Stomach (tissue), 9 donors: ENCODE measurements around the gene MMP25. TPM values are rescaled to one million over a fixed set of nuclear protein-coding genes. Genes with fewer than 3 reads are reported as not detected.

Source experiments
- DNase-seq, 2 donors: peaks; one replicate each; pipeline versions ENCODE4 v3.0.0 to v3.0.0-alpha.2; 2013 to 2019
- H3K27ac ChIP-seq, 5 donors: fragments of 200-600 bp in 4 of 5; sonication (generic) in 4 of 5; one replicate each; pipeline ENCODE4 v1.5.1; 2013 to 2019; ENCODE audit warnings: mild to moderate bottlenecking in 1 of 5, moderate library complexity in 1 of 5
- H3K27me3 ChIP-seq, 3 donors: fragments of 200-600 bp; sonication (generic); one replicate each; pipeline ENCODE4 v1.5.1; 2017 to 2019; ENCODE audit warnings: mixed run types in 1 of 3
- H3K36me3 ChIP-seq, 4 donors: fragments of 200-600 bp; sonication (generic); 1 replicate in 3 of 4; 2 replicates in 1 of 4; pipeline ENCODE4 v1.5.1; 2016 to 2019
- H3K4me1 ChIP-seq, 4 donors: fragments of 200-600 bp; sonication (generic); one replicate each; pipeline ENCODE4 v1.5.1; 2016 to 2019
- H3K4me3 ChIP-seq, 4 donors: fragments of 200-600 bp; sonication (generic) in 3 of 4; one replicate each; pipeline ENCODE4 v1.5.1; 2016 to 2019; ENCODE audit warnings: mild to moderate bottlenecking in 1 of 4
- H3K9me3 ChIP-seq, 4 donors: fragments of 200-600 bp; sonication (generic); one replicate each; pipeline ENCODE4 v1.5.1; 2016 to 2019
- EP300 ChIP-seq: sonication (generic); formaldehyde crosslinking; IDR thresholded peaks from one replicate; pipeline ENCODE4 v1.6.1; 2017; ENCODE audit warnings: antibody characterized with exemption
- POLR2A ChIP-seq, 4 donors: fragments of 450-650 bp; IDR thresholded peaks; one replicate each; pipeline ENCODE4 v1.6.1; 2016; ENCODE audit warnings: antibody characterized with exemption in 4 of 4, control low read depth in 2 of 4, mild to moderate bottlenecking in 1 of 4, moderate library complexity in 1 of 4
- POLR2AphosphoS5 ChIP-seq, 3 donors: sonication (generic); formaldehyde crosslinking; IDR thresholded peaks; one replicate each; pipeline ENCODE4 v1.6.1; 2016; ENCODE audit warnings: antibody characterized with exemption in 3 of 3
- WGBS, 5 donors: extraction: QIAGEN DNeasy Blood & Tissue Kit in 3 of 5; methylation state at CpG; one replicate each; pipeline versions ENCODE4 v1.1.5 to v1.1.7; 2013 to 2018; 5-methylcytosine and 5-hydroxymethylcytosine counted together
- intact Hi-C: fragments of 100-400 bp; cut with DNase I; formaldehyde crosslinking; loops from one replicate; pipeline ENCODE4 v1.15.1; 2023; ENCODE audit warnings: low total_unique reads
- polyA plus RNA-seq, 3 donors: library from polyadenylated mRNA; stranded (reverse); fragments of 200-250 nt; gene quantifications; one replicate each; pipeline ENCODE4 v1.2.3, GENCODE V29; 2013
- total RNA-seq, 5 donors: library from RNA; depleted of rRNA; stranded (reverse); fragments of >200 nt; gene quantifications; one replicate each; pipeline versions ENCODE4 v1.1.0 to v1.2.3, GENCODE V29; 2014 to 2016
- TF ChIP-seq, protein P1 (sequence below), 7 experiments: fragments of 450-650 bp in 4 of 7; fragments of 200-600 bp in 3 of 7; sonication (generic) in 3 of 7; IDR thresholded peaks; one replicate each; pipeline ENCODE4 v1.5.1; 2016 to 2019; ENCODE audit warnings: antibody characterized with exemption in 7 of 7, control low read depth in 2 of 7, mild to moderate bottlenecking in 1 of 7
- donor health status: healthy with polysubstance abuse.
- donor health status: Bipolar disorder and iron deficiency.
- donor health status: healthy.

Gene MMP25
- total and polyA plus RNA-seq, 8 donors: 0.48 to 2.9 (median 1.1) TPM; not detected in 3

DNA sequence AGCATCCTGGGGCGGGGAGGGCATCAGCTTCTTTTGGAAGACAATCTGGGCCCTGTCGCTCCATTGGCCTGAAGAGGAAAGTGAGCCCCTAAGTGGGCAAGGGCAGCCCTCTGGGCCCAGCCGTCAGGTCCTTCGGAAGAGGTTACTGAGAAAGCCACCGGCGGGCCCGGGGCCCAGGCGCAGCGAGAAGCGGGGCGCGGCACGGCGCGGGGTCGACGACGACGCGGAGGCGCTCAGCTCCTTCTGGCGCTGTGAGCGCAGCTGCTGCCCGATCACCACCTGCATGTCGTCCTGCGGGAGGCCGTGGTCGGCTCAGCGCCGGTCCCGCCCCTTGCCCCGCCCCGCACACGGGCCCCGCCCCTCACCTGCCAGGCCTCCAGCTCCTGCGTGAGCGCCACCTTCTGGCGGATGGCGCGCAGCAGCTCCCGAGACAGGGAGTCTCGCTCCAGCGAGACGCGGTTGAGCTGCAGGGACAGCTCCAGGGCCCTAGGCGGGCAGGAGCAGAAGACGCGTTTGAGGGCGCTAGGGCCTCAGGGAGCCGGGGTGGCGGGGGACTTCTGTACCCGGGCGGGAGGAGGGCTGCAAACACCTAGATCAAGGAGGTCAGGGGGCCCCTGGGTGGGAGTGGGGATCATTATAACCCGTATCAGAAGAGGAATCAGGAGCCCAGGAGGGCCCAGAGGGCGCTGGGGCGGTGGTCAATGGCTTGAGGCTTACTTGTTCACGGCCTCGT, 18.2 kb upstream of the MMP25 start:
- Histone ChIP-seq H3K36me3 (peaks cover 14 to 41% (median 23%) of the 10 kb centered on the region in 4 donors), H3K27ac (peak overlapping the region in 2 of 5 donors; percentile 17 to 34), H3K9me3 (no peaks in the 10 kb centered on the region), H3K27me3 (peaks cover 3 to 49% (median 27%) of the 10 kb centered on the region in 3 donors), H3K4me3 (peak overlapping the region in 3 of 4 donors; percentile 2 to 21 (median 16)), H3K4me1 (peaks cover 22 to 58% (median 53%) of the 10 kb centered on the region in 4 donors)
- TF ChIP-seq EP300 (no peak), POLR2AphosphoS5 (IDR thresholded peaks at IDR 0.05) (peak in 1 of 3 donors; percentile 84), POLR2A (IDR thresholded peaks at IDR 0.05) (no peak)
- TF ChIP-seq, protein P1, sequence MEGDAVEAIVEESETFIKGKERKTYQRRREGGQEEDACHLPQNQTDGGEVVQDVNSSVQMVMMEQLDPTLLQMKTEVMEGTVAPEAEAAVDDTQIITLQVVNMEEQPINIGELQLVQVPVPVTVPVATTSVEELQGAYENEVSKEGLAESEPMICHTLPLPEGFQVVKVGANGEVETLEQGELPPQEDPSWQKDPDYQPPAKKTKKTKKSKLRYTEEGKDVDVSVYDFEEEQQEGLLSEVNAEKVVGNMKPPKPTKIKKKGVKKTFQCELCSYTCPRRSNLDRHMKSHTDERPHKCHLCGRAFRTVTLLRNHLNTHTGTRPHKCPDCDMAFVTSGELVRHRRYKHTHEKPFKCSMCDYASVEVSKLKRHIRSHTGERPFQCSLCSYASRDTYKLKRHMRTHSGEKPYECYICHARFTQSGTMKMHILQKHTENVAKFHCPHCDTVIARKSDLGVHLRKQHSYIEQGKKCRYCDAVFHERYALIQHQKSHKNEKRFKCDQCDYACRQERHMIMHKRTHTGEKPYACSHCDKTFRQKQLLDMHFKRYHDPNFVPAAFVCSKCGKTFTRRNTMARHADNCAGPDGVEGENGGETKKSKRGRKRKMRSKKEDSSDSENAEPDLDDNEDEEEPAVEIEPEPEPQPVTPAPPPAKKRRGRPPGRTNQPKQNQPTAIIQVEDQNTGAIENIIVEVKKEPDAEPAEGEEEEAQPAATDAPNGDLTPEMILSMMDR (IDR thresholded peaks at IDR 0.05): peak in 5 of 7 experiments; percentile 59 to 85 (median 83)
- peak; percentile 94 to 96 for DNase-seq
- WGBS, 5 donors: 6 to 15% (median 9%) methylated on average over 28 to 58 of the region's 58 CpGs
- intact Hi-C loops: no loop called here

DNA sequence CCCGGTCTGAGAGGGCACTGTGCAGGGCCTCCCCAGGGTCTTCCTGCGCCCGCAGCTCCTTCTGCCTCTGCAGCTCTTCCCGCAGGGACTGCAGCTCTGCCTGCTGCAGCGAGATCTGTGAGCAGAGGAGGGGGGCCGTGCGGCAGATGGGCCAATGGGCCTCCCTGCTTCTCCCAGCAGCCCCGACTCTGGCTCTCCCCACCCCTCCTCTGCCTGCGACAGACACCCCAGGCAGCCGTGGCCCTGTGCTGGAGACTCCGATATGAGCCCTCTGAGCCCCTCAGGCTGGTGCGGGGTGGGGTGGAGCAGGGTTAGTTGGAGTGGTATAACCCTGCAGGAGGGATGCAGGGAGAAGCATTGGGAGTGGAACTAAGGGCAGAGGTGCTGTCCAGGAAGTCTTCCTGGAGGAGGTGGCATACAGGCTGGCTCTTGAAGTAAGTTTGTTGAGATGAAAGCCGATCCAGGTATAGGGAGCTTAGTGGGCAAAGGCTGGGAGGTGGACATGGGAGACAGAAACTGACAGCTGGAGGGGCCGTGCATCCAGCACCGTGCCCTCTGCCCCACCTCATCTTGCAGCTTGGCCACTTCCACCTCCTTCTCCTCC, 17.5 kb upstream of the MMP25 start:
- H3K4me1 ChIP-seq: peaks cover 16 to 51% (median 47%) of the 10 kb centered on the region in 4 donors
- DNase-seq: no peak
- no peaks in the 10 kb centered on the region for H3K9me3 ChIP-seq
- peak overlapping the region in 3 of 4 donors; percentile 2 to 21 (median 16) for H3K4me3 ChIP-seq
- peaks cover 14 to 41% (median 23%) of the 10 kb centered on the region in 4 donors for H3K36me3 ChIP-seq
- H3K27ac ChIP-seq: no peak overlapping the region
- 39 to 55% (median 50%) methylated on average over 12 to 15 of the region's 15 CpGs for WGBS, 5 donors
- TF ChIP-seq, protein P1 (IDR thresholded peaks at IDR 0.05): no peak
- no peak for TF ChIP-seq EP300
- no peak for TF ChIP-seq POLR2AphosphoS5 (IDR thresholded peaks at IDR 0.05)
- no peak for TF ChIP-seq POLR2A (IDR thresholded peaks at IDR 0.05)
- intact Hi-C loops: no loop called here
- H3K27me3 ChIP-seq: peaks cover 3 to 56% (median 29%) of the 10 kb centered on the region in 3 donors

GRCh38 chr16:3029491-3030221, 16.7 kb upstream of the MMP25 start:
- Histone ChIP-seq H3K27ac (no peak overlapping the region), H3K4me1 (peaks cover 11 to 46% (median 41%) of the 10 kb centered on the region in 4 donors), H3K9me3 (no peaks in the 10 kb centered on the region), H3K36me3 (peaks cover 14 to 41% (median 23%) of the 10 kb centered on the region in 4 donors), H3K27me3 (peaks cover 3 to 65% (median 30%) of the 10 kb centered on the region in 3 donors), H3K4me3 (peak overlapping the region in 2 of 4 donors; percentile 3 to 6)
- WGBS, 5 donors: 27 to 54% (median 49%) methylated on average over 44 to 59 of the region's 59 CpGs
- DNase-seq: peak in 1 of 2 donors; percentile 72
- intact Hi-C loops: no loop called here
- no peak for TF ChIP-seq EP300
- no peak for TF ChIP-seq POLR2AphosphoS5 (IDR thresholded peaks at IDR 0.05)
- TF ChIP-seq, protein P1 (IDR thresholded peaks at IDR 0.05): no peak
- no peak for TF ChIP-seq POLR2A (IDR thresholded peaks at IDR 0.05)
